NCI-H226 (cell line): ENCODE results near the gene MACROD2.
A peak's percentile ranks its signal among the peaks of the same experiment; 100 is the strongest.

Experiments used
- DNase-seq: peaks from one replicate; pipeline ENCODE4 v3.0.0-alpha.2; 2015

The MACROD2 gene

DNA sequence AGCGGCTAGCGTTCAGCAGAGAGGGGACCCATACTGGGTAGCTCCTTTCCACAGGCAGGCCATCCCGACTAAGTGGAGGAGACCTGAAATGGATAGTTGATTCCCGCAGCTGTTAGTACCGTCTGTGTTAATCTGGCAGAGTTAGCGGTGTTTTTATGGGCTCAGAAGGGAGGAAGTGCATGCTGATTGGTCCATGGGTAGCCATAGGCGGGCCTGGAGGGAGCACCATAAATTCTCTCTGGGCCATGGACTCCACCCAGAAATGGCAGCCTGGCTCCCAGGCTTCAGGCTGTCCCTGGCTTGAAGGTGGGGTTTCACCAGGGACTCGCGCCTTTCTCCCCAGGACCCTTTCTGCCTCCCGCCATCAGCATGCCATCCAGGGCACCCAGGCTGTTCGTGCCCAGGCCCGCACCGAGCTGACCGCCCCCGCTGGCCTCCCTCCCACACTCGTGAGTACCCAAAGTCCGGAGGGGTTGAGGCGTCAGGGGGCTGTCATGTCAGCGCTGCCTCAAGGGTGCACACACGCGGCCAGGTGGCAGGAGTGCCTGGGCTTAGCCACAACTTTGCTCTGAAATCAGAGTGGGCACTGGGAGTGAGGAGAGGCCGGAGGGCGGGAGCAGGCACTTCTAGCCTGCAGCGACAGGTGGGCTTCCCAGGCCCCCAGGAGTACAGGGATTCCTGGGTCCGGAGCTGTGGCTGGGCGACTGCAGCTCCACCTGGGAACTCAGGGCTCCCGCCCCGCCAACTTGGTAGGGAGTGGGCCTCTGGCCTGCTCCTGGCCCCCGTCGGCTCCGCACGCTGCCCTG is 1036.4 kb downstream of the MACROD2 start:
- no peak for DNase-seq

DNA sequence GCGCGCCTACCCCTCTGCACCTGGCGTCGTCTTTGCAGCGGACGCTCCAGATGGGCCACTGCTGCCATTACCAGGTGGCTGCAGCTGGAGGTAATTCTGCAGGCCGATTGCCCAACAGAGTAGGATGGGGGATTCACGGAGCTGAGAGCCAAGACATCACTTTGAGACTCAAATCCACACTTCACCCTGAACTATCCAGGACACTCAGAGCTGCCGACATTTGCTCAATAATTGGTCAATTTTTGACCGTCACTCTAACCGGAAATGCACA is 1037.0 kb downstream of the MACROD2 start:
- DNase-seq = no peak

DNA sequence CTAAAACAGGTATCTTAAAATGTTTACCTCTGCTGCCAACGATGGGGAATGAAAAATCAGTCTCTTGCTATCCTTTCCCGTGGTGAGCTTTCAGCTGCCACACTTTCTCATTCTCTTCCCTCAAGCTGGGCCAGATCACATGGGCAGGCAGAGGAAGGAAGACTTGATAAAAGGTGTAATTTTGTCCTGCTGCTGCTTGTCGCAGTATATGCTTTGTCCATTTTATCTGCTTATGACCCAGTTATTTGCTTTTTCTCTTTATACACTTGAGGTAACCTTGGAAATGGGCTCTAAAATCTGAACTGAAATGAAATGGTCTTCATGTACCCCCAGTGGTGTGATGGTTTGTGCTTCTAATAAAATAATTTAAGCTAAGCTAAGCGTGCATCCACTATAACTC is 1038.0 kb downstream of the MACROD2 start:
- no peak for DNase-seq

DNA sequence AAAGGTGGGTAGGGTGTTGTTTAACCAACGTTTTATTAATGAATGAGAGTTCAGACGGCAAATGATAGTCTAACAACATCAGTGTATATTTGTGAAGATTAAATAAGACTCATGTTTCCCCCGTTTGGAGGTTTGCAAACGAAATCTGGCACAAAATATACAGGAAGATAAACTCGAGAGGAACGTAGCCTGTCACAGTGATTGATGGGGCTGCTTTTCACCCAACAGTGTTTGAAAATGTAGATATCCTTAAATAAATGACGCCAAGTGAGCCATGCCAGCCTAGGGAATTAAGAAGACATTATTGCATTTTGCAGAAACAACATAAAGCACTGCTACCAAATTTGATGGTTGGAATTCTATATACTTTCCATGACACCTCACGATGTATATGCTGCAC is 1038.6 kb downstream of the MACROD2 start:
- DNase-seq = no peak

DNA sequence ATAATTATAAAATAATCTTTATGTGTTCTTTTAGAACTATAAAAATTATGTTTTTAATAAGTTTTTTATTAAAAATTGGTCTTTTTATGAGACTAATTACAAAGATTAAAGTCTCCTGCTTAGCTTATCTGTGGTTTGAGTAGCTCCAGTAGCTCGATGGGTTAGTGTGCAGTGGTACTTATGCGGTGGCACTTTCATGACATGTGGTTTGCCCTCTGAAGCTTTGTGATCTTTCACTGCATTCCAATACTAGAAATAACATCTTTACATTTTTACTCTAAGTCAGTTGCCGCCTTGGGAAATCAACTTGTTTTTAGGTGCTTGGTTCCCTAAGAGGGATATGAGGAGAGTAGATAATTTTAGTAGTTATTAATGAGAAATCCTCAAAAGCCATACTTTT is 1041.6 kb downstream of the MACROD2 start:
- no peak for DNase-seq

DNA sequence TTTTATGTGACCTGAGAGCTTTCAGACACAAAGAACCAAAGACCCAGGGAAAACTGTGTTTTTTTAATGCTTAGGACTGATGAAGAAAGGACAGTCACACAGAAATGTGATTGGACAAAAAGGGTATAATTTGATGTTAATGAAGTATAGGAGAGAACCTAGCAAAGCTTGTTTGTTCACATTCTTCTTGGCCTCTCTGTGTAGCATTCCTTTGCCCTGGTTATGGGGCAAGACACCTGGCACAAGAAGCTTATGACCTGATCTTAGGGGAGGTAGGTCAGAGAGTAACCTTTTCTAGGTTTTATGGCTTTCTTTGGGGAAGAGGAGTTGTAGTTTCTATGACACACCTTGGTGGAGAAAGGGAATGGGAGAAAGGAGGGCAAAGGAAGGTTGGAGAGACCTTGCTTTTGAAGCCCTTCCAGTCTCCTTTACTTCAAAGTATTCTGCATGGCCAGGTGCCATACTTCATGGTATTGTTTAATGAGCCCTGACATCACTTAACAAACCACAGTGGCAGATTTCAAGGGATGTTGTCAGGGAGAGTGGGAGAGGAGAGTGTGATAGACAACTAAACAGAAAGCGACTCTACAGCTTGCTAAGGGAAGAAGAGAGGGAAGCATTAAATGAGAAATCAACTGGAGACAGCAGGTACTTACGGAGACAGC is 1043.9 kb downstream of the MACROD2 start:
- DNase-seq = no peak

DNA sequence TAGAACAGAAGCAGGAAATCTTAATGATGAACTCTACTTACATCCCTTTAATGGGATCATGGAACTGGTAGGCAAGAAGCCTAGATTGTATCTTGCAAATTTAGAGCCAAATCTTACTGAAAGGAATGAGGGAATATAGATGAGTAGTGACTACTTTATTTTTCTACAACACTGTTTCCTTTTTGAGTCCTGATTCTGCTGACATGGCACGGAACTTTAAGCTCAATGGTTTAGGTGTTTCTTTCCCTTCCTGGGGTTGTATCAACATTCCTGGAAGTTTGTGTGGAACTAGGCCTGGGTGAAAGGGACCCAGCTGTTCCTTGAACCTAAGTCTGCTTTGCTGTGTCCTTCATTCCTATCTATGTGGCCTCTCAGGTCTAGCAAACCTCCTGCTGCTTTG is 1047.4 kb downstream of the MACROD2 start:
- no peak for DNase-seq

DNA sequence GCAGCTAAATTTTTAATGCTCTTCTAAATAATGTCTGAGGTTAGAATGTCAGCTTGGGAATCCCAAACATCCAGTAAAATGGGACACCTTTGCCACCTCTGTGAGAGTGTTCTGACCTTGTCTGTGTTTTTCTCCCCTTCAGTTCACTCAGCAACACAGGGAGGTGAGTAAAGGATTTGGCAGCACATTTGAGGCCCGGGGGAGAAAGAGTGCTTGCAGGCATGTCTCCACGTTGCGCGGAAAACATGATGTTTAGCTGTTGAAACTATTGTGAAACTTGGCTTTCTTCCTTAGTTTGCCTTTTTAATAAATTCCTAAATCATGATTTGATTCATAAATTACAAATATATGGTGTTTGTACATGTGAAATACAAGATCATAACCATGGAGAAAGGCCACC is 1049.9 kb downstream of the MACROD2 start:
- DNase-seq = peak; percentile 37

DNA sequence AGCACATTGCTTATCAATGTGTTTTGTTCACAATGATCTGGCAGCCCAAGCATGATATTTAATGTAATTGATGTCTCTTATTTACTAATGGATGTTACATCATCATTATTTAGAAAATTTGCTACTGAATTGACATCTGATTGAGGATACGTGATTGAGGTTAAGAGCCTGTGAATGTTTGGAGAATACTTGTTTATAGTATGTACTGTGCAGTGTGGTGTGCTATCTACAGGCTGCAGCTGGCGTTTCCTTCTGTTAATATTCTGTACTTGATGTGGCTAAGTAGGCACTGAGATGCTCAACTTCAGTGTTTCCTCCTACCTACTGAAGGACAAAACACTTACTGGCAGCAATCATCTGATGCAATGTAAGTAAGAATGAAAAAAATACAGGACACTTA is 1051.7 kb downstream of the MACROD2 start:
- no peak for DNase-seq

DNA sequence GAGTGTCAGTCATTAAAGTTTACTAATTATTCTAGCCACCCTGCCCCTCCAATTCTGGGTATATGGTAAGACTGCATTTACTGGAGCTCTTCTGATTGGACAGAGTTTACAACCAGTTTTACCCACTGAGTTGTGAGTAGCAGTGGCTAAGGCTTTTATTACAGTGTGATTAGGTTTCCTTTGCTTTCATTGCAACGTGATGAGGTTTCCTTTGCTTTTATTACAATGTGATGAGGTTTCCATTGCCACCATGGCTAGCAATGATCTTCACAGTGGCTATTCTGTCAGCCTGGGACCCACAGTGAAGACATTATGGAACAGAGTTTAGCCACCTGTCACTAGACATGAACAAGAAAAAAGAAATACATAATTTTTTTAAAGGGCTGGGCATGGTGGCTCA is 1052.3 kb downstream of the MACROD2 start:
- no peak for DNase-seq

DNA sequence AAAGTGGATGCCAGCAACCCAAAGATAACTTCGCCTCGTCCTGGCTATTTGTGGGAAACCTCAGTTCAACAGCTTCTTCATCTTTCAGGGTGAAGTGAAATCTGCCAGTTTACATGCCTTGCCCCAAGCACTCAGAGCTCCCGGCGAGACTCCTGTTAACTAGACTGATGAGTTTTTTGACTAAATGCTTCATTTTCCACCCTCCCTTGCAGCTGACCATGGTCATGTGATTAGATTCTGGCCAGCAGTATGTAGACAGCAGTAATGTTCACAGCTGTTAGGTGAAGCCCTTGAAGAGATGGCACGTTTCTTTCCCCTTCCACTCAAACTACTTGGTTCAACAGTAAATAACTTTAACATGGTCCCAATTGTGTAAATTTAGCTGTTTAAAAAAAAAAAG is 1060.9 kb downstream of the MACROD2 start:
- no peak for DNase-seq

DNA sequence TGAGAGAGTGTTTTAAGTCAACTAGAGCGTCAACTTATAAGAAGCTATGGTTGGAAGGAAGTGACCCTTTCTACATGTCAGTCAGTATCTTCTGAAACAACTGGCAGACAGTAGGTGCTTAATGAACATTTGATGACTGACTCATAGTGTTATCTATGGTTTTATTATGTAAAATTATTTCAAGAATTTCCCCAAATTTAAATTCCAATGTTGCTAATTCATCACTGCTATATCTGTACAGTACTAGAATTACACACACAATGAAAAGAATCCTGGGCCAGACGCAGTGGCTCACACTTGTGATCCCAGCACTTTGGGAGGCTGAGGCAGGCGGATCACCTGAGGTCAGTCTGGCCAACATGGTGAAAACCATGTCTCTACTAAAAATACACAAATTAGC is 1063.5 kb downstream of the MACROD2 start:
- peak; percentile 21 for DNase-seq

DNA sequence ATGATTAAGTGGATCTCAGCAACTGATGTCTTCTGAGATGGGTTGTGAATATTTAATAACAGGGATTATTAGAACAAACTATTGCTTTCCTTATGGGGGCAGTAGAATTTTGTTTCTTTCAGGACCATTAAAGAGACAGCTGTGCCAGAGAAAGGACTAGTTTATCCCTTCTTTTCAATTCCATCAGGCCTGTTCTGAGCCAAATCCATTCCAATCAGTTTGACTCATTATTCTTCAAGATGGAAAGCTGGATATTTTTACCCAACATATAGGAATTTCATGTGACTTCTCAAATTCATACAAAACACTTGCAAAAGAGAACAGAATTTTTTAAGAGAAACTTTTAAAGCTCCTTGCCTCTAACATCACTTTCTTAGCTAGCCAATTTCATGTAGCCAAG is 1064.1 kb downstream of the MACROD2 start:
- no peak for DNase-seq

DNA sequence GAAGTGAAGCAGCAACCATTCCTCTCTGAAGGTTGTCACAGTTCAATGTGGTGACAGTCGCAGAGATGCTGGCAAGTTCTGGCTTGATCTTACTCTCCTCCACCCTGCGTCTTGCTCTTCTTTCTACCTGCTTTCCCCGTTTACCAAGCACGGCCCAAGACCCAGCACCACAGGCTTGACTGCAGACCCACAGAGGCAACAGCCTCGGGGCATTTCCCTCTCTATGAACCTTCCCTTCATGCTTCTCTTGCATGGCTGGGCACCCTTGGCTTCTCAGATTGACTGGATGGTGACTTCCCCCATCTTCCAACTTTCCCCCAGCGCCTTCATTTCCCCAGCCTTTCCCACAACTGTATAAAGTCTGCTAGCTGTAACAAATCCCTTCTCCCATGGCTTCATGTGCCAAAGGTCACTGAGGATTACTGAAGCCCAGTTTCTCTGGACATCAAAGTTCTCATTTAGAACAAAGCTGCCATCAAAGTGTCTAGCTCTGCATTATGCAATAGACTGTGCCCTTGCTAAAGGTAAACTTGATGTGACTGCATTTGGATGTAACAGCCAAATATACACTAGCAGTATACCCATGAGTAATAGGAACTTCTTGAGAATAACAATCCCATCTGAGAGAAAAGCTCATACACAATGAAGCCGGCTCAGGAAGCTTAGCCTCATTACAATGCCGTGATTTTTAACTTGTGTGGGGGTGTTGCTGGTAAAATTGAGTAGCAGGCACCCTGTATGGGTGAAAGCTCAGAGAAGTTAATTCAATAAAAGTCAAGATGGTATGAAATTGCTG is 1065.1 kb downstream of the MACROD2 start:
- DNase-seq = no peak

DNA sequence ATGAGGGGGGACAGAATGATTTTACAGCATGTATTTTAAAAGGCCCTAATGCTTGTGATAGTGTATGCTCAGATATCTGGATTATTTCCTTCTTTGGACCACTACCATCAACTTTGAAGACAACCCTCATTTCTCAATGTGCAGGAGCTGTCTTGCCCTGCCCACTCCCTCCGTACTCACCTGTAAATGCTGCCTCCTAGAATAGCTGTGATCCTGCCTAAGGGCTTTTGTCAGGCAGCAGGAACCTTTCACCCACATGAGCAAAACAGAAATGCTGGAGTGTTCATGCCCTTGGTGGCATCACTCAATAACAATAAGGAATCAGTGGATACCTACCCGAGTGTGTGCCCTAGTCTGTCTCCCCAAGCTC is 1065.7 kb downstream of the MACROD2 start:
- DNase-seq = no peak

DNA sequence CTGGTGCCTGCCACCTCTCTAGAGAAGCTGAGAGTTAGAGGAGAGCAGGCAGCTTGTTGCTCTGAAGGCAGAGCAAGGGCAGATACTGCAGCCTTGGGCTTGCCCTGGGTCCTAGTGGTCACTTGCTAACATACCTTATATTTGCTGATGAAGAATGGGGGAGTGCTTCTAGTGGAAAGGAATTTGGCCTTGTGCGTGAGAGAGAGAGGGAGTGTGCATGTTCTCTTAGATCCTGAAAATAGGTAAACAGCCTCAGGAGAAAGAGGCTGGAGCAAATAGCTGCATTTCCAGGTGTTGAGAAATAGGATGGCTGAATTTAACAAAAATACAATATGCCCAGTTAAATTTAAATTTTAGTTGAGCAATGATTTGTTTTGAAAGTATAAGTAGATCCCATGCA is 1066.6 kb downstream of the MACROD2 start:
- peak; percentile 23 for DNase-seq

DNA sequence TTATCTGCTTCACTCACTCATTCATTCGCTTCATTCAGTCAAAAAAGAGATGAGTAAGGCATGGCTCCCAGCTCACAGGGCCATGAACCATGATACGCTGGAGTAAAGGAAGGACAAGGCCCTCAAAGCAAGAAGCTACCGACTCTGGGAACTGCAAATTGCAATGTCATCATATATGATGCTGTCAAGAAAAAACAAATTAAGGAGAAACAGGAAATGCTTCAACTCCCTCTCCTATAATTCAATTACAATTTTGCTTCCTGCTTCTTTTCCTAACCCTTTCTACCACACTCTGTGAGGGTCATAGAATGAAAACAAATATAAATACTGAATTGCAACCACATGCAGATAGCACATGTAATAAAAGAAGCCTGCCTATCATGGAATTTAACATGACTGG is 1067.8 kb downstream of the MACROD2 start:
- DNase-seq = no peak

DNA sequence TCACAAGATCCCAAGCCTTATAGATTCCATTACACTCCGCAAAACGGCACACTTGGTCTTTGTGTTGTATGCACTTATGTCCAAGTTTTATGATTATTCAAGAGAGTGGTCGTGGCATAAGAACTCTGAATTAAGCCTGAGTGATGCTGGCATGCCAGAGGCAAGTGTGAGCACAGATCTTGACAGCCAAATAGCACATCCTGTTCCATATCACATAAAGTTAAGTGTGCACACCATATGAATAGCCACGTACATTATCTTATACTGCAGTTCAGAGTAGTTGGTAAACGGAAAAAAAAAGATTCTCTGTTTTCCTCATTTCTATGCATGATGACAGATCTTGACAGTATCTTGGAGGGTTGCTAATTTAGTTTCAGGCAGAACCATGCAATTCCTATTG is 1069.4 kb downstream of the MACROD2 start:
- no peak for DNase-seq

DNA sequence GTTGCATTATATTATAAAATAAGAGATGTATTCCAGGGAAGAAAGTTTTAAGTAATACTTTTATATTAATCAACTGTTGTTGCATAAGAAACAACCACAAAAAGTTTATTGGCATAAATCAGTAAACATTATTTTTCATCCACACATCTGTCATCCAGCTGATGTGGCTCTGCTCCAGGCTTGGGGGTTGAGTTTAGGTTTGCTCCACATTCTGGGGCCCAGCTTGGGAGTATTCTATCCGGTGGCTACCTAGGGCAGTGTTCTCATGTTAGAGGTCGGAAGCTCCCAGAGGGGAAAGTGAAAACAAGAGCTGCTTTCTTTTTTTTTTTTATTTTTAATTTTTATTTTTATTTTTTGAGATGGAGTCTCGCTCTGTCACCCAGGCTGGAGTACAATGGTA is 1070.5 kb downstream of the MACROD2 start:
- no peak for DNase-seq

DNA sequence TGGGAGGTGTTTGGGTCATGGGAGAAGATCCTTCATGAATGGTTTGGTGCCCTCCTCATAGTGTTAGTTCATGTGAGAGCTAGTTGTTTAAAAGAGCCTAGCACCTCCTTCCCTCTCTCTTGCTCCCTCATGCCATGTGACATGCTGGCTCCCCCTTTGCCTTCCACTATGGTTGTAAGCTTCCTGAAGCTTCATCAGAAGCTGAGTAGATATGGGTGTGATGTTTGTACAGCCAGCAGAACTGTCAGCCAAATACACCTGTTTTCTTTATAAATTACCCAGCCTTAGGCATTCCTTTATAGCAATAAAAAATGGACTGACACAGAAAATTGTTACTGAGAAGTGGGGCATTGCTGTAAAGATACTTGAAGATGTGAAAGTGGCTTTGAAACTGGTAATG is 1073.2 kb downstream of the MACROD2 start:
- no peak for DNase-seq

DNA sequence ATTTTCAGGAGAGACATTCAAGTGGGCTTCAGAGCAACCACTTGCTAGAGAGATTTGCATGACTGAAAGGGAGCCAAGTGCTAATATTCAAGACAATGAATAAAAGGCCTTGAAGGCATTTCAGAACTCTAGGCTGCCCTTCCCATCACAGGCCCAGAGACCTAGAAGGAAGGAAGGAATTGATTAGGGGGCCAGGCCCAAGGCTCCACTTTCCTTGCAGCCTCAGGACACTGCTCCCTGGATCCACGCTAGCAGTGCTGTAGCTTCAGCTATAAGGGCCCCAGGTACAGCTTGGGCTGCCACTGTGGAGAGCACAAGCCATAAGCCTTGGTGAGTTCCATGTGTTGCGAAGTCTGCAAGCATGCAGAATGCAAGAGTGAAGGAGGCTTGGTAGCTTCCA is 1074.0 kb downstream of the MACROD2 start:
- no peak for DNase-seq

DNA sequence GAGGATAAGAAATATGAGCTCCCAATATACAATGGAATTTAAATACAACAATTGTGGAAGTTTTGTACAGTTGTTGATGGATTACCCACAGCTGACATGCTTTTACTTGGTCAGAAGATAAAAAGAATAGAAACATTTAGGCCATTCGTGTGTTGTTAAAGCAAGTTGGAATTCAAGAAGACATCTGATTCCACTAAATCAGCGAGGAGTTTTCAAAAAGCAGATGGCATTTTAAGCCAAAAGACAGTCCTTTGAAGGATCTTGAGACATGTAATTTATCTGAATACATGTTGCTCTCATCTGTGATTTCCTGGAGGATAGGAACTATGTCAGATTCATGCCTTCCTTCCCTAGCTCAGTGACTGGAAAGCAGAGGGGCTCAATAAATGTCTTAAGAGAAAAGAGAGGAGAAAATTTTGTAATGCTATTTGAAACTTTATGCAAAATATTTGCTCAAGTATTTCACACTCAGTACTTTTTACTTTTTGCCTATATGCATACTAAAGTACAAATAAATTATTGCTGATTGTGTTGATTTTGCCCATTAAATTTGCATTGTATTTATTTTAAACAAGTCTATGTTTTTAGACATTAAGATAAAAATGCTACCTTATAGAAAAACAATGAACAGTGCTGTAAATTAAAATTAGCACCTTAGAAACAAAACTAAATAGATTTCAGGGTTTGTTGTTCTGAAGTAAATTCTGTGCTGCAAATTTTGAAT is 1075.9 kb downstream of the MACROD2 start:
- no peak for DNase-seq

DNA sequence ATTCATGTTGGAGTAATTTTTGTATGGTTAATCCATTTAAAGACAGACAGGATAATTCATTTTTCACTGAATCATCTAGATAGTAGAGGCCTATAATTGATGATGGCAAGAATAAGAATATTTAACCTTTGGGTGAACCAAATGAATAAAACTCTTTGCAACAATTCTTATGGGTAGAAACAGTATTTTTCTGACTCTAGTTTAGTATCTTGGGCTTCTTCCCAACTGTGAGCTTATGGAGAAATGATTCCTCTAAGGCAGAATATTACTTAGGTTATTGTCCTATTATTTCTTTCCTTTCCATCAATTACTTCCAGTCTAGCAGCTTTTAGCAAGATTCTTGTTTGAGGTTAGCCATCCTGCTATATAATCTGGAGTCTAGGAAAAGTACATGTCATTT is 1077.0 kb downstream of the MACROD2 start:
- no peak for DNase-seq

DNA sequence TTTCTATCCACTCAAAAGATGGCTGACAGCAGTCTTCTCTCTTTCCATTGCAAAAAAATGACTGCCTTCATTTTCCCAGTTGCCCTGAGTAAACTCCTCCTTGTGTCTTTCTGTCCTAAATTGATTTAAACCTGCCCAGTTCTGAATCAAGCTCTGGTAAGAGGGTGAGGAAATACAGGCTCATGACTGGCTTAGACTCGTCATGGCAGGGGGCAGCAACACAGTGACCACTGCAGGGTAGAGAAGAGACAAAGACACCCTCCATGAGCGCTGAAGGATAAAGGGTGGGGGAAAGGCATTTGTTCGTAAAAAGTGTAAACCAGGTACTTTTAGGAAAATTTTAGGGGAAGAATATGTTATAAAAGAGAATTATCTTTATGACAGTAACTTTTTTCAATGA is 1080.3 kb downstream of the MACROD2 start:
- DNase-seq = no peak
